Esophagus muscularis mucosa (tissue), 4 donors: ENCODE data around the gene RABIF. TPM values are rescaled to one million over a fixed set of nuclear protein-coding genes. Genes with fewer than 3 reads are reported as not detected.

Experiments
- DNase-seq: peaks from one replicate; pipeline ENCODE4 v3.0.0-alpha.2; 2017; ENCODE audit errors: extremely low spot score
- H3K27ac ChIP-seq, 4 donors: fragments of 200-600 bp; sonication (generic); replicated peaks in 1 of 4; 1 replicate in 3 of 4; 2 replicates in 1 of 4; pipeline ENCODE4 v1.5.1; 2016 to 2019; ENCODE audit warnings: mild to moderate bottlenecking in 1 of 4
- H3K27me3 ChIP-seq, 4 donors: fragments of 200-600 bp; sonication (generic); one replicate each; pipeline versions ENCODE4 v1.5.1 to v1.6.0; 2016 to 2019
- H3K36me3 ChIP-seq, 4 donors: fragments of 200-600 bp; sonication (generic); one replicate each; pipeline ENCODE4 v1.5.1; 2016 to 2019
- H3K4me1 ChIP-seq, 4 donors: fragments of 200-600 bp; sonication (generic); one replicate each; pipeline ENCODE4 v1.5.1; 2016 to 2019
- H3K4me3 ChIP-seq, 4 donors: fragments of 200-600 bp; sonication (generic); 1 replicate in 2 of 4; 2 replicates in 2 of 4; pipeline ENCODE4 v1.5.1; 2016 to 2019; ENCODE audit warnings: mild to moderate bottlenecking in 4 of 4, moderate library complexity in 1 of 4
- H3K9me3 ChIP-seq, 4 donors: fragments of 200-600 bp; sonication (generic); 1 replicate in 3 of 4; 2 replicates in 1 of 4; pipeline ENCODE4 v1.5.1; 2016 to 2019
- EP300 ChIP-seq: sonication (generic); formaldehyde crosslinking; IDR thresholded peaks from one replicate; pipeline ENCODE4 v1.6.1; 2017; ENCODE audit warnings: antibody characterized with exemption
- POLR2A ChIP-seq: fragments of 450-650 bp; IDR thresholded peaks from one replicate; pipeline ENCODE4 v1.6.1; 2017; ENCODE audit warnings: antibody characterized with exemption, moderate library complexity, mild to moderate bottlenecking, low read depth
- POLR2AphosphoS5 ChIP-seq, 2 donors: sonication (generic); formaldehyde crosslinking; IDR thresholded peaks; one replicate each; pipeline ENCODE4 v1.6.1; 2017; ENCODE audit warnings: antibody characterized with exemption in 2 of 2
- WGBS: methylation state at CpG from one replicate; pipeline ENCODE4 v1.1.5; 2018; 5-methylcytosine and 5-hydroxymethylcytosine counted together
- intact Hi-C: fragments of 100-400 bp; cut with DNase I; formaldehyde crosslinking; loops from one replicate; pipeline ENCODE4 v1.15.1; 2023
- total RNA-seq, 4 donors: library from RNA; depleted of rRNA; stranded (reverse); fragments of >200 nt; gene quantifications; one replicate each; pipeline versions ENCODE4 v1.1.0 to v1.2.1, GENCODE V29; 2016
- TF ChIP-seq, protein P1 (sequence below), 3 experiments: fragments of 200-600 bp in 2 of 3; fragments of 450-650 bp in 1 of 3; sonication (generic) in 2 of 3; IDR thresholded peaks; one replicate each; pipeline ENCODE4 v1.5.1; 2017 to 2019; ENCODE audit warnings: antibody characterized with exemption in 3 of 3, mild to moderate bottlenecking in 2 of 3, moderate library complexity in 1 of 3

Gene RABIF
- total RNA-seq, 4 donors from 2014 or later = 4.5 to 8.3 (median 6.9) TPM

DNA sequence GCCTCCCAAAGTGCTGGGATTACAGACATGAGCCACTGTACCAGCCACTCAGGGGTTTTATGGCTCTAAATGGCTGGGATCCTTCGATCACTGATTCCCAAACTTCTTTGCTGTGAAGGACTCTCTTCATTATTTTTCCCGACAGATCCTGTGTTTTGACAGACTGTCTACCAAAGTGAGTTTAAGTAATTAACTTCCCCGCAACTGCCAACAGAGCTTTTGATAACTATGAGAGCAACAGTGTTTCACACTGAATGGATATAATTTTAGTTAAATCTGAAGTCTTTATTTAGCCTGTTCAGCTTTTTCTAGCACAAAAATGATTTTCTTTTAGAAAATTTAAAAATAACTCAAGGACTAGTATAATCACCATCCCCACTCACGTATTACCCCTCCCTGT lies 12.6 kb upstream of the RABIF start:
- intact Hi-C loops = no loop called here
- no peak for DNase-seq
- Histone ChIP-seq H3K4me3 (no peak overlapping the region), H3K27ac (no peak overlapping the region), H3K4me1 (no peaks in the 10 kb centered on the region), H3K27me3 (no peaks in the 10 kb centered on the region), H3K36me3 (peaks cover 19 to 83% (median 71%) of the 10 kb centered on the region in 4 donors), H3K9me3 (no peaks in the 10 kb centered on the region)
- TF ChIP-seq EP300 = no peak
- no peak for TF ChIP-seq POLR2AphosphoS5 (IDR thresholded peaks at IDR 0.05)
- TF ChIP-seq, protein P1, sequence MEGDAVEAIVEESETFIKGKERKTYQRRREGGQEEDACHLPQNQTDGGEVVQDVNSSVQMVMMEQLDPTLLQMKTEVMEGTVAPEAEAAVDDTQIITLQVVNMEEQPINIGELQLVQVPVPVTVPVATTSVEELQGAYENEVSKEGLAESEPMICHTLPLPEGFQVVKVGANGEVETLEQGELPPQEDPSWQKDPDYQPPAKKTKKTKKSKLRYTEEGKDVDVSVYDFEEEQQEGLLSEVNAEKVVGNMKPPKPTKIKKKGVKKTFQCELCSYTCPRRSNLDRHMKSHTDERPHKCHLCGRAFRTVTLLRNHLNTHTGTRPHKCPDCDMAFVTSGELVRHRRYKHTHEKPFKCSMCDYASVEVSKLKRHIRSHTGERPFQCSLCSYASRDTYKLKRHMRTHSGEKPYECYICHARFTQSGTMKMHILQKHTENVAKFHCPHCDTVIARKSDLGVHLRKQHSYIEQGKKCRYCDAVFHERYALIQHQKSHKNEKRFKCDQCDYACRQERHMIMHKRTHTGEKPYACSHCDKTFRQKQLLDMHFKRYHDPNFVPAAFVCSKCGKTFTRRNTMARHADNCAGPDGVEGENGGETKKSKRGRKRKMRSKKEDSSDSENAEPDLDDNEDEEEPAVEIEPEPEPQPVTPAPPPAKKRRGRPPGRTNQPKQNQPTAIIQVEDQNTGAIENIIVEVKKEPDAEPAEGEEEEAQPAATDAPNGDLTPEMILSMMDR (IDR thresholded peaks at IDR 0.05) = no peak
- no peak for TF ChIP-seq POLR2A
- WGBS = 89% methylated on average over 4 of the region's 4 CpGs

DNA sequence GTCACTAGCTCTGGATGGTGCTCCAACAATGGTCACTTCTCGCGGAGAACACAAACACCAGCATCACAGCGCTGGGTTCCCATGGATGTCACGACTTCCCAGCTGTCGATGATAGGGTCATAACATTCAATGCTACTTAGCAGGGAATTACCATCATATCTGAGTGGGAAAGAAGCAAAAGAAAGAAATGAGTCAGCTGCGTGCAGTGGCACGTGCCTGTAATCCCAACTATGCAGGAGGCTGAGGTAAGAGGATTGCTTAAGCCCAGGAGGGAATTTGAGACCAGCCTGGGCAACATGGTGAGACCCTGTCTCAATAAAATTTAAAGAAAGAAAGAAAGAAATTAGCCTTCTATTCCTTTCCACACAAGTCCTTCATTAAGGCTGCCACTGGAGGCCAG lies 3.6 kb upstream of the RABIF start:
- Histone ChIP-seq H3K4me1 (peaks cover 8 to 14% (median 12%) of the 10 kb centered on the region in 4 donors), H3K36me3 (peaks cover 43 to 70% (median 63%) of the 10 kb centered on the region in 4 donors), H3K27me3 (no peaks in the 10 kb centered on the region), H3K4me3 (no peak overlapping the region), H3K9me3 (no peaks in the 10 kb centered on the region), H3K27ac (no peak overlapping the region)
- no peak for TF ChIP-seq POLR2AphosphoS5 (IDR thresholded peaks at IDR 0.05)
- intact Hi-C loops = no loop called here
- 88% methylated on average over 7 of the region's 7 CpGs for WGBS
- DNase-seq = no peak

DNA sequence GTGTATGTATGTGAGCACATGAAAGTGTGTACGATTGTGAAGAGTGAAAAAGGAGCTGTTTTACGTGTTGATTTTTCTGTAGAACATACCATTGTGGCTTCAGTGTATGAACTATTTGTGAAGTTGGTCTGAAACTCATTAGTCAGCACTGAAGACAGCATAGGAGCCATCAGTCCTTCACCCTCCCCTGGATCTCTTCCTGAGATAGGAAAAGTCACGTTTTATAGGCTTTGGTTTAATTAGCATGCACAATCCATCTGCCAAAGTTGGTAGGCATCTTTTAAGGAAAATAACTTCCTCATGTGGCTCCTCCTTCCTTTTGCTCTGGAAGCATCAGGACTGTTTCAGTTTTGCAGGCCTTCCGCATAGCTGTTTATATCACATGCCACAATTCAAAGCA lies 1.4 kb upstream of the RABIF start:
- no peak for DNase-seq
- 86% methylated on average over 4 of the region's 4 CpGs for WGBS
- Histone ChIP-seq H3K27me3 (no peaks in the 10 kb centered on the region), H3K9me3 (no peaks in the 10 kb centered on the region), H3K36me3 (peaks cover 33 to 51% (median 46%) of the 10 kb centered on the region in 4 donors), H3K4me3 (no peak overlapping the region), H3K4me1 (peaks cover 8 to 20% (median 14%) of the 10 kb centered on the region in 4 donors), H3K27ac (no peak overlapping the region)
- intact Hi-C loops = no loop called here
- TF ChIP-seq, protein P1 (IDR thresholded peaks at IDR 0.05) = no peak
- TF ChIP-seq EP300 (no peak), POLR2A (no peak)

DNA sequence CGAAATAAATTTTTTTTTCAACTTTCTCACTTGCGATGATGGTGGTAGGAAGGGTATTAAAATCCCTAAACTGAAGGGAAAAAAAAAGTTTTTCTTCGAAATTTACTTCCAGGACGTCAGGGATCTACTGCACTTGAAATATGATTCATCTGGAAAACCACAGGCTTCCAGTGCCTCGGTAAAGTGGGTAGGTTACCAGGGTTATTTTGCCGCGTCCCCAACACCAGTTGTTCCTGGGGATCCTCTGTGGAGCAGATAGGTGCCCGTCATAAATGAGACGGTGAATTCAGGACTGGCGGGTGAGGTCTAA lies 773 bp downstream of the RABIF start:
- intact Hi-C loops = loop anchor here (2.0 kb wide), 1 partner anchor 77 kb away; the partner anchor contains the start of gene PCAT6
- no peak for DNase-seq
- WGBS = 3% methylated on average over 10 of the region's 10 CpGs

DNA sequence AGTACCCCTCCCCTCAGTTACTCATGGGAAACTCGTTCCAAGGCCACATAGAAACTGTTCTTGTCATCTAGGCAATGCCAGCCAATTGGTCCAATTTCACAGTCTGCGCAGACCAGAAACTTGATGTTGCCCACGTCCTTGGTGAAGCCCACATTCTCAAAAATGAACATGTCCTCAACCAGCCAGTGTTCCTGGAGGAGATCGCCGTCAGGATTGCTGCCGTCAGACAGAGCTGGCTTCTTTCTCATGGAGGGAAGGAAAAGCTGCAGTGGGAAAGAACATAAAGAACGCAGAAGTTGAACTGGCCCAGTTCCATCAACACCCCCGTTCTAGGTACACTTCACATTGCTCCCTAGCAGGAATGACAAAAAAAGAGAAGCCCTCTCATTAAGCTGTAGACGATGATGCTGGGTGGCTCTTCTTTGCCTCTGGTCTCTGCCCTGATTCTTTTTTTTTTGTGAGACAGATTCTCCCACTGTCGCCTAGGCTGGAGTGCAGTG lies 7.9 kb downstream of the RABIF start:
- peaks cover 0 to 3% (median 0%) of the 10 kb centered on the region in 4 donors for H3K4me1 ChIP-seq
- DNase-seq = no peak
- peaks cover 11 to 32% (median 22%) of the 10 kb centered on the region in 4 donors for H3K36me3 ChIP-seq
- no peaks in the 10 kb centered on the region for H3K27me3 ChIP-seq
- H3K9me3 ChIP-seq = no peaks in the 10 kb centered on the region
- intact Hi-C loops = no loop called here
- 92% methylated on average over 10 of the region's 10 CpGs for WGBS
- H3K4me3 ChIP-seq = no peak overlapping the region
- no peak overlapping the region for H3K27ac ChIP-seq
- no peak for TF ChIP-seq EP300
- TF ChIP-seq, protein P1 (IDR thresholded peaks at IDR 0.05) = no peak
- no peak for TF ChIP-seq POLR2AphosphoS5 (IDR thresholded peaks at IDR 0.05)
- TF ChIP-seq POLR2A = no peak

More for the DNA sequence above, 773 bp downstream of the RABIF start:
- Histone ChIP-seq H3K4me3 (peak overlapping the region; percentile 78 to 88 (median 84)), H3K9me3 (no peaks in the 10 kb centered on the region), H3K36me3 (peaks cover 18 to 29% (median 24%) of the 10 kb centered on the region in 4 donors), H3K27me3 (no peaks in the 10 kb centered on the region), H3K4me1 (peaks cover 8 to 20% (median 14%) of the 10 kb centered on the region in 4 donors), H3K27ac (peak overlapping the region; percentile 89 to 94 (median 92))
- TF ChIP-seq POLR2AphosphoS5 (IDR thresholded peaks at IDR 0.05) (no peak), EP300 (no peak), POLR2A (no peak)
- TF ChIP-seq, protein P1 (IDR thresholded peaks at IDR 0.05) = no peak
